Umbilical cord (tissue), 2 donors: ENCODE results near the gene MRPS14. TPM values are rescaled to one million over a fixed set of nuclear protein-coding genes. Genes with fewer than 3 reads are reported as not detected.
"Not testable (repeated sequence)": the region's sequence is repeated elsewhere in the genome, so short reads cannot be mapped to it uniquely, and the experiment has no call there.

Source experiments
- DNase-seq: peaks from one replicate; pipeline ENCODE4 v3.0.0-alpha.2; 2015; ENCODE audit warnings: low spot score
- total RNA-seq: library from RNA; depleted of rRNA; stranded (reverse); fragments of >200 nt; gene quantifications from one replicate; pipeline ENCODE4 v1.2.3, GENCODE V29; 2014; ENCODE audit warnings: low replicate concordance; ENCODE audit not compliant: insufficient read depth

MRPS14 gene
- total RNA-seq, 1 donor from 2014 or later: 38.5 TPM

- DNase-seq: not testable (repeated sequence)
These were observed 657 bp upstream of the MRPS14 start for GRCh38 chr1:175023922-175024242.

GRCh38 chr1:175019524-175019923 is 3.7 kb downstream of the MRPS14 start:
- no peak for DNase-seq

GRCh38 chr1:175015243-175015642 is 8.0 kb downstream of the MRPS14 start:
- peak; percentile 56 for DNase-seq

- no peak for DNase-seq
These were observed 9.8 kb downstream of the MRPS14 start for GRCh38 chr1:175013445-175013844.

GRCh38 chr1:175009532-175009931 is 13.7 kb downstream of the MRPS14 start:
- no peak for DNase-seq

GRCh38 chr1:175005085-175005783 is 18.0 kb downstream of the MRPS14 start:
- no peak for DNase-seq

- no peak for DNase-seq
These were observed 19.7 kb downstream of the MRPS14 start for GRCh38 chr1:175003521-175003920.

GRCh38 chr1:175002910-175003517 is 20.2 kb downstream of the MRPS14 start:
- no peak for DNase-seq

- DNase-seq: no peak
These were observed 22.5 kb downstream of the MRPS14 start for GRCh38 chr1:175000697-175001187.

GRCh38 chr1:174999936-175000696 is 23.1 kb downstream of the MRPS14 start, which contains the start of gene CACYBP:
CACYBP (plus strand) TSS chr1:174999947; CDS start chr1:175000181, 234 bp downstream.
- peak; percentile 41 for DNase-seq

- peak; percentile 100 for DNase-seq
These were observed 23.8 kb downstream of the MRPS14 start for GRCh38 chr1:174999216-174999935.

- DNase-seq: peak; percentile 63
These were observed 24.5 kb downstream of the MRPS14 start for GRCh38 chr1:174998569-174999215.

GRCh38 chr1:174997041-174997440 is 26.2 kb downstream of the MRPS14 start:
- no peak for DNase-seq

- DNase-seq: no peak
These were observed 26.7 kb downstream of the MRPS14 start for GRCh38 chr1:174996476-174996875.

GRCh38 chr1:174995916-174996315 is 27.3 kb downstream of the MRPS14 start:
- DNase-seq: no peak

- DNase-seq: no peak
These were observed 28.1 kb downstream of the MRPS14 start for GRCh38 chr1:174995121-174995520.

- no peak for DNase-seq
These were observed 31.8 kb downstream of the MRPS14 start for GRCh38 chr1:174991473-174991872.

GRCh38 chr1:174990382-174990999 is 32.7 kb downstream of the MRPS14 start:
- peak; percentile 17 for DNase-seq

GRCh38 chr1:174989536-174990220 is 33.5 kb downstream of the MRPS14 start:
- DNase-seq: no peak

GRCh38 chr1:174988986-174989385 is 34.2 kb downstream of the MRPS14 start:
- no peak for DNase-seq
